Measurements from ENCODE around the gene SYVN1. TPM values are rescaled to one million over a fixed set of nuclear protein-coding genes. Genes with fewer than 3 reads are reported as not detected.

SYVN1 gene
- total and polyA plus RNA-seq, 10 of the 15 experiments (the other 5 are each of a cell fraction or from before 2014, with no cell fraction given): 0.79 to 63.6 (median 20.1) TPM

DNA sequence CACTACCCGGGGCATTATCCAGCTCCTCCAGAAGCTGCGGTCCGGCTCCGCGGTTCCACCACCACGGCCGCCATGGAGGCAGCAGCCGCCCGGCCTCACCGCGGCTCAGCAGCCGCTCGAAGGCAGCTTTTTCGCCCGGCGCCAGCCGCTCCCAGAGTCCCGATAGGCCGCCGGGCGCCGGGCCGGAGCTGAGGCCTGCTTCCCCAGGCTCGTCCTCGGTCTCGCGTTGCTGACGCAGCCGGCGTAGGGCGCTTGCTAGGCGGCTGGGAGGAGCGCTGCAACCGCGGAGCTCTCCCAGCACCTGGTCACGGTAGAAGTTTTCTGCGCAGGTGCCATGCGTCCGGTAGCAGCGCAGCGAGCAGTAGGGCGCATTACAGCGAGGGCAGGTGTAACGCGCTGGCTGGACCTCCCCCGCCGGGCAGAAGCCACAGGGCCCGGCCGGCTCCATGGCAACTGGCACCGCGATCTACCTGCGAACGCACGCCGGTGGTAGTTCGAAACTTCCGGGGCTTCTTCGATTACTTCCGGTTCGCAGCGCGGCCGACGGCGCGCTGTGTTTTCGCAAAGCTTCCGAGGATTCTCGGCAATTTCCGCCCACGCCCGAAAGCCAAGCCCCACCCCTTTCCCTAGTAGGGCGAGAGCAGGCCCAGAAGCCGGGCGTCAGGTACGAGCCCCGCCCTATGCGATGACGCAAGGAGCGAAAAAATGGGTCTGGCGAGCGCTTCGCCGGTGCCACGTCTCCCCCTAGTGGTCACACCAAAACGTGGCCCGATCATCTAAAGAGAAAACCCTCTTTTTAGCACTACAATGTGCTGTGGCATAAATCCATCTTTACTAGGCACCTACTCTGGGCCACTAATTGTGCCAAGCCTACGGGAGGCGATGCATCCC is 16.9 kb downstream of the SYVN1 start, which contains the start of gene ZNHIT2:
TSS of gene ZNHIT2 (minus strand) at position 496 of the 891 bp plus-strand sequence. CDS start at position 448, 48 bp downstream.
- SMC1A ChIA-PET (ENCODE audit: uncharacterized antibody, unreplicated experiment): interaction anchor here (1.0 to 2.8 kb wide), 7 partner anchors 17 to 269 kb away, joined by 3 to 11 read pairs (median 5); partner anchors contain the start of genes ARL2 and SYVN1
- Histone ChIP-seq H3K27ac (ENCODE audit: control insufficient read depth, insufficient read depth) (peak within 1 kb of the TSS; percentile 68), H3K27me3 (replicated peaks in 1 of 2; ENCODE audit: control insufficient read depth in 2 of 2, insufficient read depth in 2 of 2, low read length in 1 of 2) (no peaks in the 10 kb centered on the region), H3K4me1 (ENCODE audit: control insufficient read depth, insufficient read depth, low read length) (peaks cover 29% of the 10 kb centered on the region), H3K4me3 (peak within 1 kb of the TSS; percentile 76), H3K79me2 (ENCODE audit: control insufficient read depth, insufficient read depth, low read length) (peaks cover 48% of the 10 kb centered on the region), H3K9ac (ENCODE audit: control insufficient read depth, insufficient read depth, low read length) (peak within 1 kb of the TSS; percentile 75), H4K20me1 (ENCODE audit: control insufficient read depth, insufficient read depth) (no peaks in the 10 kb centered on the region; the same call in 1 of the 2 replicates), H3K36me3 (ENCODE audit: control insufficient read depth in 2 of 2, insufficient read depth in 2 of 2, low read length in 1 of 2) (peaks cover 9 to 19% of the 10 kb centered on the region in 2 experiments), H3K4me2 (ENCODE audit: control insufficient read depth, insufficient read depth) (peak within 1 kb of the TSS; percentile 90), H2AFZ (ENCODE audit: control insufficient read depth, low read depth, low read length) (peak within 1 kb of the TSS; percentile 67), H3K9me3 (replicated peaks; ENCODE audit: control insufficient read depth, insufficient read depth, low read length) (no peaks in the 10 kb centered on the region)
- intact Hi-C loops (cut with micrococcal nuclease; ENCODE audit: unreplicated experiment): loop anchor here (1.0 to 10.0 kb wide), 5 partner anchors 77 to 343 kb away; partner anchors contain the start of genes DPF2, SAC3D1 and SF1
- no TSS peak for BruUV-seq (replicated peaks)
- POLR2A ChIA-PET: interaction anchor here (0.5 to 1.5 kb wide), 5 partner anchors 8 to 414 kb away, joined by 3 to 7 read pairs (median 3); partner anchors contain the start of genes CAPN1 and SYVN1
- CTCF ChIA-PET: interaction anchor here (0.7 to 3.5 kb wide), 24 partner anchors 11 to 339 kb away, joined by 3 to 37 read pairs (median 3); partner anchors contain the start of genes ARL2, ATG2A, CAPN1 and SF1
- DNase-seq (ENCODE audit: low read depth, low spot score) (peak; percentile 97), FAIRE-seq (peak; percentile 97), ATAC-seq (peak; percentile 75)
- in situ Hi-C loops (cut with MboI): no loop called here
- WGBS (ENCODE audit: insufficient coverage, insufficient replicate concordance, low lambda C conversion rate, missing lambda C conversion rate): 1% methylated on average over 89 of the region's 89 CpGs
- RAD21 ChIA-PET (ENCODE audit: unreplicated experiment): interaction anchor here (0.6 to 2.3 kb wide), 11 partner anchors 12 to 339 kb away, joined by 3 to 12 read pairs (median 5); partner anchors contain the start of genes ARL2, CAPN1, SF1 and SYVN1
- TF ChIP-seq CUX1 (IDR thresholded peaks at IDR 0.05; ENCODE audit: insufficient replicate concordance, low read depth, low read length) (no peak), BMI1 (IDR thresholded peaks at IDR 0.05; ENCODE audit: borderline replicate concordance) (peak; percentile 91), ETV6 (conservative IDR thresholded peaks at IDR 0.05 in 1 of 2, IDR thresholded peaks at IDR 0.05 in 1 of 2; ENCODE audit: borderline replicate concordance in 1 of 2, low read depth in 1 of 2) (no peak; a peak in 1 of 4 replicates), E2F4 (IDR thresholded peaks at IDR 0.05; ENCODE audit: low read depth, low read length) (no peak), CBX3 (IDR thresholded peaks at IDR 0.05; ENCODE audit: borderline replicate concordance, low read depth) (no peak), NKRF (conservative IDR thresholded peaks at IDR 0.05) (peak; percentile 98), FOXM1 (IDR thresholded peaks at IDR 0.05; ENCODE audit: low read depth, low read length) (peak; percentile 56; the same call in 1 of the 2 replicates), YY1 (IDR thresholded peaks at IDR 0.05; ENCODE audit: low read depth, low read length) (peak; percentile 72), RUNX3 (IDR thresholded peaks at IDR 0.05; ENCODE audit: low read length) (peak; percentile 45), CREB1 (IDR thresholded peaks at IDR 0.05; ENCODE audit: low read depth) (peak; percentile 95)
- TF ChIP-seq, protein P1, sequence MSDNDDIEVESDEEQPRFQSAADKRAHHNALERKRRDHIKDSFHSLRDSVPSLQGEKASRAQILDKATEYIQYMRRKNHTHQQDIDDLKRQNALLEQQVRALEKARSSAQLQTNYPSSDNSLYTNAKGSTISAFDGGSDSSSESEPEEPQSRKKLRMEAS (IDR thresholded peaks at IDR 0.05; ENCODE audit: low read depth, low read length): peak; percentile 86
